ENCODE measurements around the gene FAM78B. TPM values are rescaled to one million over a fixed set of nuclear protein-coding genes. Genes with fewer than 3 reads are reported as not detected.

FAM78B gene
- under 1 TPM; 0.13 to 0.25 TPM for total RNA-seq

GRCh38 chr1:166166698-166167571 lies at the start of gene FAM78B:
Gene FAM78B, minus strand, starts transcription at chr1:166167001. Its CDS starts 753 bp downstream, at chr1:166166248.
- ChIA-PET CTCF (no interaction called here), POLR2A (no interaction called here)

- ChIA-PET POLR2A (no interaction called here), CTCF (no interaction called here)
Observed at GRCh38 chr1:166202546-166202945, 35.7 kb upstream of the FAM78B start.

GRCh38 chr1:166200743-166201142 lies 33.9 kb upstream of the FAM78B start:
- ChIA-PET POLR2A (no interaction called here), CTCF (no interaction called here)

- POLR2A ChIA-PET, result no interaction called here
- CTCF ChIA-PET, result no interaction called here
Observed at GRCh38 chr1:166197597-166197996, 30.8 kb upstream of the FAM78B start.

GRCh38 chr1:166197141-166197540 lies 30.3 kb upstream of the FAM78B start:
- ChIA-PET CTCF (no interaction called here), POLR2A (no interaction called here)

GRCh38 chr1:166193057-166193698 lies 26.4 kb upstream of the FAM78B start:
- POLR2A ChIA-PET, result no interaction called here
- CTCF ChIA-PET, result no interaction called here

- POLR2A ChIA-PET, result no interaction called here
- CTCF ChIA-PET, result no interaction called here
Observed at GRCh38 chr1:166190400-166190799, 23.6 kb upstream of the FAM78B start.

- ChIA-PET CTCF (no interaction called here), POLR2A (no interaction called here)
Observed at GRCh38 chr1:166189126-166189525, 22.3 kb upstream of the FAM78B start.

- ChIA-PET POLR2A (no interaction called here), CTCF (no interaction called here)
Observed at GRCh38 chr1:166185526-166185925, 18.7 kb upstream of the FAM78B start.

GRCh38 chr1:166184897-166185296 lies 18.1 kb upstream of the FAM78B start:
- POLR2A ChIA-PET, result no interaction called here
- CTCF ChIA-PET, result no interaction called here

- CTCF ChIA-PET, result no interaction called here
- POLR2A ChIA-PET, result no interaction called here
Observed at GRCh38 chr1:166184012-166184411, 17.2 kb upstream of the FAM78B start.

- ChIA-PET CTCF (no interaction called here), POLR2A (no interaction called here)
Observed at GRCh38 chr1:166182281-166182680, 15.5 kb upstream of the FAM78B start.

- ChIA-PET POLR2A (no interaction called here), CTCF (no interaction called here)
Observed at GRCh38 chr1:166176416-166176815, 9.6 kb upstream of the FAM78B start.

- CTCF ChIA-PET, result no interaction called here
- POLR2A ChIA-PET, result no interaction called here
Observed at GRCh38 chr1:166175032-166175431, 8.2 kb upstream of the FAM78B start.

GRCh38 chr1:166174108-166174507 lies 7.3 kb upstream of the FAM78B start:
- POLR2A ChIA-PET, result no interaction called here
- CTCF ChIA-PET, result no interaction called here

GRCh38 chr1:166172106-166172505 lies 5.3 kb upstream of the FAM78B start:
- POLR2A ChIA-PET, result interaction anchor here (0.7 kb wide), 1 partner anchor 188 kb away, joined by 3 read pairs; no protein-coding TSS in a partner anchor

GRCh38 chr1:166170726-166171125 lies 3.9 kb upstream of the FAM78B start:
- ChIA-PET CTCF (interaction anchor here (0.5 kb wide), 1 partner anchor 948 kb away, joined by 3 read pairs; no protein-coding TSS in a partner anchor), POLR2A (no interaction called here)

More at GRCh38 chr1:166172106-166172505, 5.3 kb upstream of the FAM78B start:
- CTCF ChIA-PET, result interaction anchor here (0.6 kb wide), 1 partner anchor 780 kb away, joined by 3 read pairs; no protein-coding TSS in a partner anchor

GRCh38 chr1:166170075-166170474 lies 3.3 kb upstream of the FAM78B start:
- ChIA-PET POLR2A (no interaction called here), CTCF (no interaction called here)

- ChIA-PET CTCF (no interaction called here), POLR2A (no interaction called here)
Observed at GRCh38 chr1:166169182-166169581, 2.4 kb upstream of the FAM78B start.

- POLR2A ChIA-PET, result no interaction called here
- CTCF ChIA-PET, result no interaction called here
Observed at GRCh38 chr1:166167572-166167925, 748 bp upstream of the FAM78B start.

GRCh38 chr1:166166329-166166697 lies 488 bp downstream of the FAM78B start:
- ChIA-PET POLR2A (no interaction called here), CTCF (no interaction called here)
